Liver (tissue), 3 donors: ENCODE measurements around the gene FASTKD1.

Experiments
- ATF3 ChIP-seq: IDR thresholded peaks from 2 replicates; pipeline ENCODE4 v1.6.1; 2016; ENCODE audit warnings: antibody characterized with exemption
- CTCF ChIP-seq: fragments of 150-350 bp; IDR thresholded peaks from 2 replicates; pipeline ENCODE4 v1.5.1; 2017; ENCODE audit warnings: improper control_type of control experiment, low read depth, low read length; ENCODE audit not compliant: missing input control
- EGR1 ChIP-seq, 2 donors: IDR thresholded peaks; 2 replicates each; pipeline ENCODE4 v1.6.1; 2016 to 2018; ENCODE audit warnings: antibody characterized with exemption in 2 of 2, low read depth in 2 of 2
- GABPA ChIP-seq, 2 donors: IDR thresholded peaks in 1 of 2; conservative IDR thresholded peaks in 1 of 2; 2 replicates each; pipeline ENCODE4 v1.6.1; 2016; ENCODE audit warnings: antibody characterized with exemption in 2 of 2, mild to moderate bottlenecking in 1 of 2, moderate library complexity in 1 of 2
- JUND ChIP-seq, 2 donors: IDR thresholded peaks; 2 replicates each; pipeline ENCODE4 v1.6.1; 2016; ENCODE audit warnings: antibody characterized with exemption in 2 of 2
- MAX ChIP-seq: IDR thresholded peaks from 2 replicates; pipeline ENCODE4 v1.6.1; 2016; ENCODE audit warnings: antibody characterized with exemption
- RAD21 ChIP-seq, 2 donors: IDR thresholded peaks; 2 replicates each; pipeline ENCODE4 v1.6.1; 2016; ENCODE audit warnings: antibody characterized with exemption in 2 of 2, mild to moderate bottlenecking in 2 of 2
- REST ChIP-seq: IDR thresholded peaks from 2 replicates; pipeline ENCODE4 v1.6.1; 2016; ENCODE audit warnings: antibody characterized with exemption, mild to moderate bottlenecking
- SP1 ChIP-seq: IDR thresholded peaks from 2 replicates; pipeline ENCODE4 v1.6.1; 2018; ENCODE audit warnings: antibody characterized with exemption, mild to moderate bottlenecking
- TAF1 ChIP-seq: conservative IDR thresholded peaks from 2 replicates; pipeline ENCODE4 v1.6.1; 2016; ENCODE audit warnings: antibody characterized with exemption, mild to moderate bottlenecking
- YY1 ChIP-seq: IDR thresholded peaks from 2 replicates; pipeline ENCODE4 v1.6.1; 2016; ENCODE audit warnings: antibody characterized with exemption, mild to moderate bottlenecking
- donor health status: healthy.
- donor health status: healthy.

GRCh38 chr2:169583518-169583917 lies 9.9 kb upstream of the FASTKD1 start:
- TF ChIP-seq CTCF (no peak), ATF3 (no peak), MAX (no peak), JUND (IDR thresholded peaks at IDR 0.05) (no peak), RAD21 (IDR thresholded peaks at IDR 0.05) (no peak), SP1 (no peak), GABPA (IDR thresholded peaks at IDR 0.05 in 1 of 2, conservative IDR thresholded peaks at IDR 0.05 in 1 of 2) (no peak), YY1 (no peak), REST (no peak), EGR1 (IDR thresholded peaks at IDR 0.05; ENCODE audit: low read depth in 2 of 2) (no peak), TAF1 (no peak)
